IPS-20b (cell line): Measurements from ENCODE around the gene EME1.
"Not testable (repeated sequence)": the region's sequence is repeated elsewhere in the genome, so short reads cannot be mapped to it uniquely, and the experiment has no call there.

Experiments
- H3K27ac ChIP-seq: one replicate; pipeline ENCODE4 v1.5.1; 2013; ENCODE audit warnings: low read length
- H3K27me3 ChIP-seq: 2 replicates; pipeline ENCODE4 v1.6.1; 2013; ENCODE audit warnings: mild to moderate bottlenecking, low read length, inconsistent platforms; ENCODE audit not compliant: insufficient read depth
- H3K36me3 ChIP-seq: 2 replicates; pipeline ENCODE4 v1.6.1; 2013; ENCODE audit warnings: low read depth, mild to moderate bottlenecking, inconsistent platforms, low read length, moderate library complexity; ENCODE audit not compliant: insufficient read depth
- H3K4me1 ChIP-seq: 2 replicates; pipeline ENCODE4 v1.6.1; 2013; ENCODE audit warnings: mild to moderate bottlenecking, control low read depth, inconsistent platforms, low read length, moderate library complexity; ENCODE audit not compliant: insufficient read depth
- H3K4me3 ChIP-seq: 2 replicates; pipeline ENCODE4 v1.5.1; 2013; ENCODE audit warnings: mild to moderate bottlenecking, low read length, inconsistent platforms
- H3K9ac ChIP-seq: 2 replicates; pipeline ENCODE4 v1.6.1; 2013; ENCODE audit warnings: low read depth, mild to moderate bottlenecking, inconsistent platforms, low read length, moderate library complexity
- H3K9me3 ChIP-seq: 2 replicates; pipeline ENCODE4 v1.6.1; 2013; ENCODE audit warnings: mild to moderate bottlenecking, low read depth, low read length, inconsistent platforms; ENCODE audit not compliant: insufficient read depth

The EME1 gene

GRCh38 chr17:50389534-50389933 is 16.5 kb downstream of the EME1 start:
- Histone ChIP-seq H3K4me3 (no peak overlapping the region), H3K36me3 (peaks cover 99% of the 10 kb centered on the region), H3K9me3 (no peaks in the 10 kb centered on the region), H3K9ac (no peak overlapping the region), H3K27me3 (no peaks in the 10 kb centered on the region), H3K27ac (no peak overlapping the region), H3K4me1 (no peaks in the 10 kb centered on the region)

- no peak overlapping the region for H3K9ac ChIP-seq
- H3K27me3 ChIP-seq = no peaks in the 10 kb centered on the region
- H3K36me3 ChIP-seq = peaks cover 78% of the 10 kb centered on the region
These were observed 19.6 kb downstream of the EME1 start for GRCh38 chr17:50392621-50393020.

GRCh38 chr17:50393700-50394099 is 20.7 kb downstream of the EME1 start:
- Histone ChIP-seq H3K36me3 (peaks cover 67% of the 10 kb centered on the region), H3K4me1 (no peaks in the 10 kb centered on the region), H3K9ac (no peak overlapping the region), H3K27ac (no peak overlapping the region), H3K27me3 (no peaks in the 10 kb centered on the region), H3K9me3 (no peaks in the 10 kb centered on the region), H3K4me3 (no peak overlapping the region)

More at GRCh38 chr17:50392621-50393020, 19.6 kb downstream of the EME1 start:
- H3K4me1 ChIP-seq = no peaks in the 10 kb centered on the region
- H3K27ac ChIP-seq = no peak overlapping the region
- H3K4me3 ChIP-seq = no peak overlapping the region
- H3K9me3 ChIP-seq = no peaks in the 10 kb centered on the region

GRCh38 chr17:50394711-50395110 is 21.7 kb downstream of the EME1 start:
- no peak overlapping the region for H3K27ac ChIP-seq
- H3K9me3 ChIP-seq = no peaks in the 10 kb centered on the region
- H3K4me1 ChIP-seq = no peaks in the 10 kb centered on the region
- H3K27me3 ChIP-seq = no peaks in the 10 kb centered on the region
- no peak overlapping the region for H3K9ac ChIP-seq
- H3K4me3 ChIP-seq = no peak overlapping the region
- peaks cover 57% of the 10 kb centered on the region for H3K36me3 ChIP-seq

GRCh38 chr17:50396261-50397110 is 23.5 kb downstream of the EME1 start:
- Histone ChIP-seq H3K4me1 (no peaks in the 10 kb centered on the region), H3K27me3 (no peaks in the 10 kb centered on the region), H3K36me3 (peaks cover 39% of the 10 kb centered on the region), H3K9me3 (no peaks in the 10 kb centered on the region), H3K9ac (peak overlapping the region; percentile 91), H3K4me3 (peak overlapping the region; percentile 91), H3K27ac (no peak overlapping the region)

- H3K9me3 ChIP-seq = no peaks in the 10 kb centered on the region
- H3K36me3 ChIP-seq = peaks cover 31% of the 10 kb centered on the region
- H3K27me3 ChIP-seq = no peaks in the 10 kb centered on the region
- H3K4me3 ChIP-seq = peak within 1 kb of the TSS; percentile 91
- H3K27ac ChIP-seq = no peak within 1 kb of the TSS
- no peaks in the 10 kb centered on the region for H3K4me1 ChIP-seq
- H3K9ac ChIP-seq = peak within 1 kb of the TSS; percentile 91
These were observed 24.3 kb downstream of the EME1 start, which contains the start of gene LRRC59 for GRCh38 chr17:50397111-50397918. Gene LRRC59 (minus strand): TSS chr17:50397523. CDS start chr17:50397317, 206 bp downstream.

GRCh38 chr17:50397919-50398285 is 24.9 kb downstream of the EME1 start:
- Histone ChIP-seq H3K27ac (no peak overlapping the region), H3K4me1 (no peaks in the 10 kb centered on the region), H3K4me3 (peak overlapping the region; percentile 91; the same call in 1 of the 2 replicates), H3K9me3 (no peaks in the 10 kb centered on the region), H3K36me3 (peaks cover 25% of the 10 kb centered on the region), H3K9ac (no peak overlapping the region), H3K27me3 (no peaks in the 10 kb centered on the region)

- not testable (repeated sequence) for H3K4me1 ChIP-seq, H3K4me3 ChIP-seq, H3K27me3 ChIP-seq, H3K9me3 ChIP-seq, H3K27ac ChIP-seq, H3K9ac ChIP-seq
- peaks cover 18% of the 10 kb centered on the region for H3K36me3 ChIP-seq
These were observed 25.6 kb downstream of the EME1 start for GRCh38 chr17:50398672-50399071.

GRCh38 chr17:50399591-50399990 is 26.6 kb downstream of the EME1 start:
- H3K9ac ChIP-seq, H3K9me3 ChIP-seq, H3K27ac ChIP-seq, H3K27me3 ChIP-seq, H3K4me1 ChIP-seq, H3K36me3 ChIP-seq, H3K4me3 ChIP-seq: not testable (repeated sequence)

GRCh38 chr17:50405351-50405750 is 32.3 kb downstream of the EME1 start:
- not testable (repeated sequence) for H3K4me1 ChIP-seq, H3K27me3 ChIP-seq, H3K9ac ChIP-seq, H3K9me3 ChIP-seq, H3K27ac ChIP-seq, H3K4me3 ChIP-seq, H3K36me3 ChIP-seq

- H3K9ac ChIP-seq = no peak overlapping the region
- no peaks in the 10 kb centered on the region for H3K27me3 ChIP-seq
- no peaks in the 10 kb centered on the region for H3K4me1 ChIP-seq
- H3K27ac ChIP-seq = no peak overlapping the region
- no peaks in the 10 kb centered on the region for H3K9me3 ChIP-seq
- no peak overlapping the region for H3K4me3 ChIP-seq
- H3K36me3 ChIP-seq = no peaks in the 10 kb centered on the region
These were observed 33.5 kb downstream of the EME1 start for GRCh38 chr17:50406578-50406977.

GRCh38 chr17:50407921-50408320 is 34.9 kb downstream of the EME1 start:
- no peak overlapping the region for H3K9ac ChIP-seq
- no peak overlapping the region for H3K4me3 ChIP-seq
- no peaks in the 10 kb centered on the region; the same call in 1 of the 2 replicates for H3K9me3 ChIP-seq
- H3K4me1 ChIP-seq = no peaks in the 10 kb centered on the region
- no peak overlapping the region for H3K27ac ChIP-seq
- no peaks in the 10 kb centered on the region for H3K36me3 ChIP-seq
- no peaks in the 10 kb centered on the region; the same call in 1 of the 2 replicates for H3K27me3 ChIP-seq
